ENCODE results near the gene BST1.
A peak's percentile ranks its signal among the peaks of the same experiment; 100 is the strongest.

Gene BST1

DNA sequence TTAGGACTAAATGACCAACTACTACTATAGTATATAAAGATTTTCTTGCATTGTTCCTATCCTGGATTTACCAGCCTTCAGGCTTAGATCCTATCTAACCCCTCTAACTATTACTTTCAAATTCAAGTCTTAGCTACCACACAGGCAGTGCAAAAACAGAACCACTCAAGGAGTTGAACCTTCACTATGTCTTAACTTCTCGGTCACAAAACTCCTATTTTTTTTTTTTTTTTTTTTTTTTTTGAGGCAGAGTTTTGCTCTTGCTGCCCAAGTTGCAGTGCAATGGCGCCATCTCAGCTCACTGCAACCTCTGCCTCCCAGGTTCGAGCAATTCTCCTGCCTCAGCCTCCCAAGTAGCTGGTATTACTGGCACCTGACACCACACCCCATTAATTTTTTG is 27.5 kb upstream of the BST1 start:
- peaks cover 68% of the 10 kb centered on the region for H3K36me3 ChIP-seq (ENCODE audit: control insufficient read depth, low read length)
- peak overlapping the region; percentile 67 for H3K4me2 ChIP-seq (ENCODE audit: low read length)
- no peaks in the 10 kb centered on the region for H3K9me2 ChIP-seq (replicated peaks; ENCODE audit: control insufficient read depth, low read length)
- H3K4me3 ChIP-seq (ENCODE audit: low read length) = peak overlapping the region; percentile 90
- TF ChIP-seq, protein P1, sequence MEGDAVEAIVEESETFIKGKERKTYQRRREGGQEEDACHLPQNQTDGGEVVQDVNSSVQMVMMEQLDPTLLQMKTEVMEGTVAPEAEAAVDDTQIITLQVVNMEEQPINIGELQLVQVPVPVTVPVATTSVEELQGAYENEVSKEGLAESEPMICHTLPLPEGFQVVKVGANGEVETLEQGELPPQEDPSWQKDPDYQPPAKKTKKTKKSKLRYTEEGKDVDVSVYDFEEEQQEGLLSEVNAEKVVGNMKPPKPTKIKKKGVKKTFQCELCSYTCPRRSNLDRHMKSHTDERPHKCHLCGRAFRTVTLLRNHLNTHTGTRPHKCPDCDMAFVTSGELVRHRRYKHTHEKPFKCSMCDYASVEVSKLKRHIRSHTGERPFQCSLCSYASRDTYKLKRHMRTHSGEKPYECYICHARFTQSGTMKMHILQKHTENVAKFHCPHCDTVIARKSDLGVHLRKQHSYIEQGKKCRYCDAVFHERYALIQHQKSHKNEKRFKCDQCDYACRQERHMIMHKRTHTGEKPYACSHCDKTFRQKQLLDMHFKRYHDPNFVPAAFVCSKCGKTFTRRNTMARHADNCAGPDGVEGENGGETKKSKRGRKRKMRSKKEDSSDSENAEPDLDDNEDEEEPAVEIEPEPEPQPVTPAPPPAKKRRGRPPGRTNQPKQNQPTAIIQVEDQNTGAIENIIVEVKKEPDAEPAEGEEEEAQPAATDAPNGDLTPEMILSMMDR (IDR thresholded peaks at IDR 0.05; ENCODE audit: low read depth, low read length, poor library complexity, severe bottlenecking) = peak; percentile 42
- no peak for TF ChIP-seq EZH2phosphoT487 (IDR thresholded peaks at IDR 0.05; ENCODE audit: borderline replicate concordance, low read length)
- peaks cover 95% of the 10 kb centered on the region for H3K79me2 ChIP-seq (ENCODE audit: control insufficient read depth, low read length)
- H3K27me3 ChIP-seq (ENCODE audit: control insufficient read depth, low read length) = no peaks in the 10 kb centered on the region
- no peaks in the 10 kb centered on the region for H4K20me1 ChIP-seq (ENCODE audit: control insufficient read depth, insufficient read depth, low read depth, low read length)
- no peaks in the 10 kb centered on the region for H3K9me3 ChIP-seq (ENCODE audit: control insufficient read depth, insufficient read depth, low read length)
- peak overlapping the region; percentile 93 for H3K27ac ChIP-seq (ENCODE audit: low read depth, low read length)
- H3F3A ChIP-seq (ENCODE audit: control insufficient read depth, insufficient read depth) = peaks cover 40% of the 10 kb centered on the region
- H3K4me1 ChIP-seq (ENCODE audit: control insufficient read depth, low read length) = peaks cover 88% of the 10 kb centered on the region

DNA sequence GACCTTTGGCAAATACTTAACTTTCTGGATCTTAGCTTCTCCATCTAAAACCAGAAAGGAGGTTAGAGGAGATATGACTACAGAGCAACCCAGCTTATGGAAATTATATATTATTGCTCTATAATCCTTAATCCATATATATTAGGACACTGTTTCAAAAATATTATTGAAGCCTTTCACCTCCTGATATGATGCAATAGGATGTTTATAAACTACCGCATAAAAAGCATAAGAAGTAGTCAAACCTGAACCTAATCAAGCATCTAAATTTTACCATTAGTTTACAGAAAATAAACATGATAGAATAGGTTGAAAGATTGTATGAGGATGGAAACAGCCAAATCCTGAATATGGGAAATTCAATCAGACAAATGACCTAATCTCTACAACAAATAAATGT is 26.8 kb upstream of the BST1 start:
- no peaks in the 10 kb centered on the region for H4K20me1 ChIP-seq (ENCODE audit: control insufficient read depth, insufficient read depth, low read depth, low read length)
- H3K4me2 ChIP-seq (ENCODE audit: low read length) = peak overlapping the region; percentile 67
- H3F3A ChIP-seq (ENCODE audit: control insufficient read depth, insufficient read depth) = peaks cover 40% of the 10 kb centered on the region
- no peaks in the 10 kb centered on the region for H3K27me3 ChIP-seq (ENCODE audit: control insufficient read depth, low read length)
- H3K36me3 ChIP-seq (ENCODE audit: control insufficient read depth, low read length) = peaks cover 70% of the 10 kb centered on the region
- TF ChIP-seq, protein P1 (IDR thresholded peaks at IDR 0.05; ENCODE audit: low read depth, low read length, poor library complexity, severe bottlenecking) = no peak
- no peak for TF ChIP-seq EZH2phosphoT487 (IDR thresholded peaks at IDR 0.05; ENCODE audit: borderline replicate concordance, low read length)
- H3K4me1 ChIP-seq (ENCODE audit: control insufficient read depth, low read length) = peaks cover 81% of the 10 kb centered on the region
- peak overlapping the region; percentile 90 for H3K4me3 ChIP-seq (ENCODE audit: low read length)
- no peaks in the 10 kb centered on the region for H3K9me2 ChIP-seq (replicated peaks; ENCODE audit: control insufficient read depth, low read length)
- no peaks in the 10 kb centered on the region for H3K9me3 ChIP-seq (ENCODE audit: control insufficient read depth, insufficient read depth, low read length)
- peak overlapping the region; percentile 93 for H3K27ac ChIP-seq (ENCODE audit: low read depth, low read length)
- peaks cover 95% of the 10 kb centered on the region for H3K79me2 ChIP-seq (ENCODE audit: control insufficient read depth, low read length)

DNA sequence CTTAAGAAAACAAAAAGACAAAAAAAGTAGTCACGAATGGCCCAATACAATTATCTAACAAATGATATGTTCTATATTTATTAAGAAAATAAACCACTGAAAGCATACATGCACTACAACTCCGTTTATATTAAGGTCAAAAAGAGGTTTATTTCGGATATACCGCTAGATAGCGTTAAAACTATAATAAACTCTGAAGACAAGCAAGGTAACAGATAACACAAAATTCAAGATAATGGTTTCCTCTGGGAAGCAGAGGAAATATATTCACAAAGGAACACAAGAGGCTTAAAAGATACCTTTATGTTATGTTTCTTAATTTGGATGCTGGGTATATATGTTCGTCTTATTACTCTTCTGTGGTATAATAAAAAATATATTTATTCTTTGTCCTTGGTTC is 26.0 kb upstream of the BST1 start:
- peak overlapping the region; percentile 67 for H3K4me2 ChIP-seq (ENCODE audit: low read length)
- peaks cover 72% of the 10 kb centered on the region for H3K4me1 ChIP-seq (ENCODE audit: control insufficient read depth, low read length)
- H3K27ac ChIP-seq (ENCODE audit: low read depth, low read length) = peak overlapping the region; percentile 93
- H3F3A ChIP-seq (ENCODE audit: control insufficient read depth, insufficient read depth) = peaks cover 40% of the 10 kb centered on the region
- no peaks in the 10 kb centered on the region for H3K9me3 ChIP-seq (ENCODE audit: control insufficient read depth, insufficient read depth, low read length)
- no peaks in the 10 kb centered on the region for H3K27me3 ChIP-seq (ENCODE audit: control insufficient read depth, low read length)
- peak overlapping the region; percentile 90 for H3K4me3 ChIP-seq (ENCODE audit: low read length)
- H3K79me2 ChIP-seq (ENCODE audit: control insufficient read depth, low read length) = peaks cover 94% of the 10 kb centered on the region
- no peaks in the 10 kb centered on the region for H4K20me1 ChIP-seq (ENCODE audit: control insufficient read depth, insufficient read depth, low read depth, low read length)
- peaks cover 66% of the 10 kb centered on the region for H3K36me3 ChIP-seq (ENCODE audit: control insufficient read depth, low read length)
- H3K9me2 ChIP-seq (replicated peaks; ENCODE audit: control insufficient read depth, low read length) = no peaks in the 10 kb centered on the region
- no peak for TF ChIP-seq EZH2phosphoT487 (IDR thresholded peaks at IDR 0.05; ENCODE audit: borderline replicate concordance, low read length)
- TF ChIP-seq, protein P1 (IDR thresholded peaks at IDR 0.05; ENCODE audit: low read depth, low read length, poor library complexity, severe bottlenecking) = no peak

All from DOHH2 (cell line).